CMK (cell line): Measurements from ENCODE around the gene DEPDC1.
"Not testable (repeated sequence)": the region's sequence is repeated elsewhere in the genome, so short reads cannot be mapped to it uniquely, and the experiment has no call there.

Experiments used
- DNase-seq: peaks from one replicate; pipeline ENCODE4 v3.0.0-alpha.2; 2010; ENCODE audit warnings: low read depth

Gene DEPDC1

DNA sequence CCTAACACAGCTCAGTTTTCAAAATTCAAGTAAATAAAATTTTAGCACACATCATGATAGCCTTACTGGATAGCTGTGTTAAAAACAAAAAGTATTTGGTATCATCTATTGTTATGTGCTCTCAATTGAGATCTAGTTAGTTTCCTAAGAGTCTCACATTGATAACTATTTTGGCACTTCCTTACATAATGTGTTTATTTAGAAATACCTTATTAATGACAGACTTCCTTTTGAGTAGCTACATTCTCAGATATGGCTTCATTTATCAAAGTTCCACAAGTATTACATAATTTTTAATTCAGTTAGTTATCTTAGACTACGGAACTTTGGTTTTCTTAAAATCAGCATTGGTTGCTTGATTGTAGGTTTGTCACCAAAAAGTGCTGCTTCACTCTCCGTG lies 20.3 kb downstream of the DEPDC1 start:
- not testable (repeated sequence) for DNase-seq

DNA sequence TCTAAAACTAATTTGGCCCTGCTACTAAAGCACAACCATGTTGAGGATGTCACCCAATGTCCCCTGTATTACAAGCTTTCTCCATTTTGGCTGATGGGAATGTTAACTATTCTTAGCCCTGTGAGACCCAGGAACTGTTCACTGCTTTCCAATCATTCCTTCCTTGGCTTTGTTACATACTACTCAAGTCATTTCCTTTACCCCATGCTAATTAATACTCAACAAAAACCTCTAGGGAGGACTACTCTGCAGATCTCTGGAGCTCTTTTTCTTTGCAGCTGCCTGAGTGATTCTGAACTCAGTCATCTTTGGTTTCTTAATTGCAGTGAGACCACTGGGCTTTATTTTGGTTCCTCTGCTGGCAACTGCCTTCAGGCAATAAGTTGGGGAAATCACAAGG lies 23.8 kb downstream of the DEPDC1 start:
- DNase-seq: no peak

DNA sequence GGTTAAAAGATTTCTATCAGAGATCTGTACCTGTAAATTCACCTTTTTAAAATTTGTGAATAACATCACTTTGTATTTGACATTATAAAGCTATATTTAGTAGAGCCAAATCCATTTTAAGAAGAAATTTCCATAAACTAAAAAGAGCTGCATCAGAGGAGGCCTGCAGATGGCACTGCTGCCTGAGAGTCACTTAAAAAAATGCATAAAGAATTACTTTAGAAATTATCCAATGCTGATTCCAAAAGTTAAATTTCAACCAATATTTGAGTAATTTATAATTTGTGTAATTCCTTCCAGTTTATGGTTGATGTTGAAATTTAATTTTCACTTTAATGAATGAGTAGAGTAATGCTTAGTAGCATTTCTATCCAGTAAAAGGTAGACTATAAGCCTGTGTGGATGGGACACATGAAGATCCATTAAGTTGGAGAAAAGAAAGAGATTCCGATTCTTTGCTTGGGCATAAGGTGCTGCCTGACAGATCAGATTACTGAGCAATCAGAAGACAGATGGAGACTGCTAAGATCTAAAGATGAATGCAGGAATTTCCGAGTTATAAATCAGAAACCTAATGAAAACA lies 26.4 kb downstream of the DEPDC1 start:
- no peak for DNase-seq

DNA sequence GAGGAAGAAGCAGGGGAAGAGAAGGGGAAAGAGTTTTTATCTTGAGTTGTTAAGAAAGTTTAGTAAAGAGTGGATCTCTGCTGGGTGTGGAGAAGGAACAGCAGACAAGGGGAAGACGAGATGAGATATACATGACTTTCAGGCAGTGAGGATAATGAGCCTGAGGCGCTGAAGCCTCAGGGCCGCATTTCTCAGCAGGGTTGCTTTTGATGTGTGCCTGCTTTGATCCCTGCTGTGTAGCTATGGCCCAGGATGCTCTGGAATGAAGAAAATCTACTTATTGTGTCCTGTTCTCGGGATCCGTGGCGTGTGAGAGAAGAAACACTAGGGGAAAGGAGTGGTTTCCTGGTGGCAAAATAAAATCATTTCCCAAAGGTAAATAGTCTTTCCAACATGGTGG lies 32.0 kb downstream of the DEPDC1 start:
- no peak for DNase-seq

DNA sequence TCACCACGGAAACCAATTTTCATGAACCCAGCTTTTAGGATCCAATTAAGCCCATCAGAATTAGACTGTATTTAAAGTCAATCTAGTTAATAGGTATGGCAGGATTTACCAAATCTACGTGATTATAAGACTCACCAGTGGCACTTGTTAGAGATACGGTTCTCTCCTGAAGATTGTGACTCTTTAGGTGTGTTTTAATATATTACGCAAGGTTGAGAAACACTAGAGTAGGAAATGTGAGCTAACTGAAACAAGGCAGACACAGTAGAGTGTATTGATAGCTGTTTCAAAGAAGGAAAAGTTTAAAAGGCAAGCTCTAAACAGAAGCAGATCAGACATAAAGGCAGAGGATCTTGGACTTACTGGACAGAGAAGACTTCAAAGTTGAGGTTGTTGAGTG lies 35.9 kb downstream of the DEPDC1 start:
- no peak for DNase-seq

DNA sequence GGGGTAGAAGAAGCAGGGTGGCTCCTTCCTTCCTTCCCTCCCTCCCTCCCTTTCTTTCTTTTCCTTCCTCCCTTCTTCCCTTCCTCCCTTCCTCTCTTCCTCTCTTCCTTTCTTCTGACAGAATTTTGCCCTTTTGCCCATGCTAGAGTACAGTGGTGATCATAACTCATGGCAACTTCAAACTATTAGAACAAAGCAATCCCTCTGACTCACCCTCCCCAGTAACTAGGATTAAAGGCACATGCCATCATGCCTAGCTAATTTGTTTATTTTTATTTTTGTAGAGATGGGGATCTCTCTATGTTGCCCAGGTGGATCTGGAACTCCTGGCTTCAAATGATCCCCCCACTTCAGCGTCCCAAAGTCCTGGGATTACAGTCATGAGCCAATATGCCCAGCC lies 37.1 kb downstream of the DEPDC1 start:
- no peak for DNase-seq

DNA sequence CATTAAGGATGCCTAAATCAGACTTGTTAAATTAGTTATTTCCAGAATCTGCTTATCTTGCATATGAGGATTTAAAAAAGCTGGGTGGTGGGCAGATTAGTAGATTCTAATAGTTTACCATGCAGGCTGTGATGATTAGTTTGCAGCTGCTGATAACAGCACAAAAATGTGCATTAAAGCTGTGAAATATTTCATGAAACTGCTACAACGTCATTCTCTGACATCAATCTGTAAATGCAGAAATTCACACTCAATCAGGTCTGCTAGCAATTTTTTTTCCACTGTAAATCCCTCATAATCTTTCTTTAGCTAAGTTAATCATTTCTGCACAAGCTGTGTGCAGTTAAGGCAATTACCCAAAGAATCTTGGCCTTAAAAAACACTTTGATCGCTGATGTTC lies 37.8 kb downstream of the DEPDC1 start:
- DNase-seq: no peak

DNA sequence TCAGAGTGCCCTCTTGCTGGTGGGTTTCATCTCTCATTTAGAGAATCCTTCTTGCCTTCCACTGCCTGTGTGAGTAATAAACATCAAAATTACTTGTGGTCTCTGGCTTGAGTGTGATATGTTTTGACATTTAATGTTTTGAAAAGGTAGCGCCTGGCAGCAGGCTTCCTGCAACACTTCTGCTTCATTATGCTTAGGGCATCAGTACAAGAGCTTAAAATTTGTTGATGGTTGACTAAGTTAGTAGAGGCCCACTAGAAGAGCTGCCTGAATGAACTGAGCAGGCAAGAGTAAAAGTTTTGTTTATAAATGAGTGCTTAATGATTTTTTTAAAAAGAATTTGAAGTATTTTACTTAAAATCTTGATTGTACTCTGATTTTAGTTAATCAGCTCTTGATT lies 40.7 kb downstream of the DEPDC1 start:
- DNase-seq: no peak

DNA sequence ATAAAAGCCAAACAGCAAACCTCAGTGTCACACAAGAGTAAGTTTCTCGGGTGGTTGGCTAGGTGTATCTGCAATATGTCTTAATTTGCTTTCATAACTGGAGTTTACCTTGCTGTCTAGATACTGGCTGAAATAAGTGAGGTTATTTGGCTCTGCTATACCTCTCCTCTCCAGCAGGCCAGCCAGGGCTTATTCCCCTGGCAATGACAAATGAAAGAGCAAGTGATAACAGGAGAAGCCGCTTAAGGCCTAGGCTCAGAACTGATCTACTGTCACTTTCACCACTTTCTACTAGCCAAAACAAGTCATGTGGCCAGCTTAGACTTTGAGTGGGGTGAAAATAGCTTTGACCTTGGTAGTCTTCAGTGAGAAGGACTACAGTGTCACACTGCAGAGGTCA lies 42.3 kb downstream of the DEPDC1 start:
- DNase-seq: no peak

DNA sequence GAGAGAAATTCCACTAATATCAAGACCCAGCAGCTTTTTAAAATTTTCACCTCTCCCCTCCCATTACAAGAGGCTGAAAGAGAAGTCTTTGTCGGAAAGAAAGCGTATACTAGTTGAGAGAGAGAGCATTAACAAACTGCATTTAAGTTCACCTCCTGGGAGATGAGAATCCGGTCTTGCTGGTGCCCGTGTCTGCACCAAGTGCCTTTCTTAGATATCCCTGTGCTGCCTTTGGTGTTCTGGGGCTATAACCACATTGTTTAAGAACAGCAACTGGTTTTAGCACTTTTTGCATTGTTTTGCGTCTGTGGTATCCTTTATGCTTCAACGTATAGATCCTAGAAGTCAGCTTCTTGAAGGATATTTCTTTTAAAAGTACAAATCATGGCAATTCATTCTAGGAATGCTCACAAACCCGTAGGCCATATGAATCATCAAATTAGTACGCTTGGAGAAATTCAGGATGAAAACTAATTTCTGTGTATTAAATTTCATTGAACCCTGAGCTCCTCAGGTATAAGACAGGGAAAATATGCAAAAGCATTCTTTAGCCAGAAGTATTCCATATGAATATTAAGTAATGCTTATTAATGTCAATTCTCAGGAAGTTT lies 43.7 kb downstream of the DEPDC1 start:
- DNase-seq: no peak

DNA sequence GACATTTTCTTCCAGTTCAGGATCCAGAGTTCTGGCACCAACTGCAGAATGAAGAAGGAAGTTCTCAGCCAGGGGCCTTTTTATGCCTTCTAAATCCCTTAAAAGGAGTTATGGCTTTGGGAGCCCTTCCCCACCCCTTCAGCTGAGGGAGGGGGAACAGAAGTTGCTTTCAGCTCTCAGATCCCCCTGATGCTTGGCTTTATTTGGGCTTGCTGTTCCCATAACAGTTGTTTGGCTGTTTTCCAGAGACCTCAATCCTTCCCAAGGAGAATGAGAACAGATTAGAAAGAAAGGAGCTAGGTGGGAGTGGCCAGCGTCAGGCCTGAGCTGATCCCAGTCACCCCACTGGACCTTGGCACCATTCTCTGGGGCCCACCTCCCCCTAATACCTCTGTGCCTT lies 47.0 kb downstream of the DEPDC1 start, which contains the start of gene RPE65:
TSS of gene RPE65 (minus strand) at position 54 of the 400 bp plus-strand sequence. CDS start at position 5, 49 bp downstream.
- DNase-seq: no peak

DNA sequence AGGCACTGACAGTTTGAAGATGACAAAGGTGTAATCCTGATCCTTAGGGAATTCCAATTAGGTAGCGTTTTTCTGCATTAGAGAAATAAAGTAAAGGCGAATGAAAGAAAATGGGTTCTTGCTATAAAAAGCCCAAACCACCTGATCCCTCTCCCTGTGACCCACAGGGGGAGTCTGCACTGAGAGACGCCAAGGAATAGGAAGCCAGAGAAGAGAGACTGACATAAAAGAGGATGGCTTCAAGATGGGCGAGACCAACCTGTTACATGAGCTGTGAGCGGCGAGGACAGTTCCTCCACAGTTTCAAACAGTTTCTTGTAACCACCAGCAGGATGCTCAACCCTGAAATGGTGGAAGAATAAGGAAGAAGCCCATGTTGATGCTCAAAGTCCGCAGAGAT lies 48.5 kb downstream of the DEPDC1 start:
- no peak for DNase-seq

DNA sequence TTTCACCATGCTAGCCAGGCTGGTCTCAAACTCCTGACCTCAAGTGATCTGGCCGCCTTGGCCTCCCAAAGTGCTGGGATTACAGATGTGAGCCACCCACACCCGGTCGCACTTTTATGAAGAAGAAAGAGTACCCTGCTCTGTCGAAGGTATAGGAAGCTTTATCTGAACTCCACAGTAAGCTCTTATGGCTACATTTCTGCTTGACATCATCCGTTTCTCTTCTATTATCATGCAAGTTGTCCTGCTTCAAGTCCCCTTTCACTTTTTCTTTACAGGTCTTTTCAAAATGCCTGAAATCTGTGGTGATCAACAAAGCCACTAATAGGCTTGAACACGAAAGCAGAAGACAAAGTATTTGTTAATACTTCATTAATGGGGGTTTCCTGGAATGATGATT lies 51.2 kb downstream of the DEPDC1 start:
- no peak for DNase-seq

DNA sequence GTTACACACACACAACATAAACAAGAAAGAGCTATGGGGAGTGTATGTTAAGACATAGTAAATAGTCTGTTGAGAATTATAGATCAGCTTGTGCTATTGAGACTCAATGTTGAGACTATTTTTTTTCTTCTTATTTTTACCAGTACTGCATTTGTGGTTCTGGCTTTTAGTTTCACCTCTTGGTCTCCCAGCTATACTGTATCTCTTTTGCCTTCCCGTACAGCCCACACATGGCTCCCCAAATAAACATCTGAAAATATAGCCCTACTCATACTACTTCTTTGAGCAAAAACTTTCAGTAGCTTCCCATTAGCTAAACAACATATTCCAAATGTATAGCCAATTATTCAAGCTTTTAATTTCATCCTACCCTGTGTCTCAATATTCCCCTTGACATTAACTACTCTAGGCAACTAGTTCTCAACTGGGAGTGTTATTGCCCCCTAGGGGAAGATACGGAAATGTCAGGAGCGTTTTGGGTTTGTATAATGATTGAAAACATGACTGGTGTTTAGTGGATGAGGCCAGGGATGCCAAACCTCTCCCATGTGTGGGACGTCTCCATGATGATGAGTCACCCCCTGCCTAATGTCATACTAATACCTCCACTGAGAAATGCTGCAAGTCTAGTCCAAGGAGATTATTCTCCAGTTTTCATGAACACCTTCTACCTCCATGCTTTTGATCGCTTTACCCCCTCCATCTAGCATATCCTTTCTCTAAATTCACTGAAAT lies 53.9 kb downstream of the DEPDC1 start:
- peak; percentile 8 for DNase-seq

DNA sequence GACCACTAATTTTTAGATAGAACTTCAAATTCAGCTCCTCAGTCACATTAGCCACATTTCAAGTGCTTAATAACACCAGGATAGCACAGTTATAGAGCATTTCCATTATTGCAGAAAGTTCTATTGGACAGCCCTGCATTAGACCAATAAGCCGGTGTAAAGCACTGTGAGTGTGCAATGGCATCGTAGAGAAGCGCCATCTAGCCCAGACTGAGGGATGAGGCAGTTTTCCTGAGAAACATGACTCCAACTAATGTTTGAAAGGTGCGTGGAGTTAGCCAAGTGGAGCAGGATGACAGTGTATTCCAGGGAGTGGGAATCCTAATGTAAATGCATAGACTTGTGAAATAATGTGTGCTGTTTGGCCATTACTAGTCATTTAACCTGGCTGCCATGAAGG lies 54.9 kb downstream of the DEPDC1 start:
- no peak for DNase-seq

DNA sequence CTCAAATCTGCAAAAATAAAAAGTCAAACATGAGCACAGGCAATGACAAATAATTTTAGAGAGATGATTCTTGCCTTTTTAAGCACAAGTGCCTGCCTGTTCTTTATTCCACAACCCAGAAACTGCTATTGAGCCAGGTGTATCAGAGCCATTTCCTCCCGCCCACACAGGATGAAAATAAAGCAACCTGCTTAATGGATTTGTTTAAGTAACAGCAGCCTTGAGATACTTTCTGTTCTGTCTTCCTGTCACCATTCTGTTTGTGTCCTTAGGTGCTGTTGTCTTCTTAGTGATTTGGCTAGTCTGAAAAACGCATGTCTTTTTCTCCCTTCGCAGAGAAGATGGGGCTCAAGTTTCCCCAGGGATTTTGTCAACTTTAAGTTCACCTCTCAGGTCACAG lies 58.6 kb downstream of the DEPDC1 start:
- DNase-seq: no peak

DNA sequence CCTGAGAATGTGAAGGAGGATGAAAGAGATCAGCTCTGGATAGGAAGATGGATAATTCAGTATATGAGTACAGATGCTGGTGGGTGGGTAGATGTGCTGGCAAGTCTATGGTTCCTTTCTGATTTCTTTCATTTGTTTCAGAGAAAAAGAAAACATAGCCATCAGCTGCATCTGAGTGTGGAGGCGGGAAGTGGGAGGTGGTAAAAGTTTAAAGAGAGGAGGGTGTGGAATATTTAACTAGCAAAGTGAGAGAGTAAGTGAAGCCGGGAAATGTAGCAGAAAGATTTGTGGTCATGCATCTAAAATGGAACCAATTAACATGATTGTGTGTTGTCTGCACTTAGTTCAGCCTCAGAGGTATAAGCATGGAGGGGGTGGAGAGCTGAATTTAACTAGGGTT lies 63.5 kb downstream of the DEPDC1 start:
- no peak for DNase-seq

DNA sequence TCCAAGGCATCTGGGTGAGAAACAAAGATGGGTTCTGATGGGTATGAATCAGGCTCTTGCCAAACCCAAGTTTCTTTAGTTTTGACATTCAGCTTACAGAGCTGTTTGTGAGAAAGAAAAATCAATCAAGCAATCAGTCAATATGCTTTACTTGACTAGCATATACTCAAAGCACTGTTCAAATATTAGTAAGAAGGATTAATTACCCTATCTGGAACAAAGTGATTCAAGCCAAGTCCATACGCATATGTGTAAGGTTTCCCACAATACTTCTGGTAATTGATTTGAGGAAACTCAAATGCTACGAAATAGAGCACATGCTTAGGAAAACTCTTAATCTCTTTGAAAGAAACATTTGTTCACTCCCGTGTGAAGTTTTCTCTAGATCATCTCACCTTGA lies 65.8 kb downstream of the DEPDC1 start:
- DNase-seq: no peak

DNA sequence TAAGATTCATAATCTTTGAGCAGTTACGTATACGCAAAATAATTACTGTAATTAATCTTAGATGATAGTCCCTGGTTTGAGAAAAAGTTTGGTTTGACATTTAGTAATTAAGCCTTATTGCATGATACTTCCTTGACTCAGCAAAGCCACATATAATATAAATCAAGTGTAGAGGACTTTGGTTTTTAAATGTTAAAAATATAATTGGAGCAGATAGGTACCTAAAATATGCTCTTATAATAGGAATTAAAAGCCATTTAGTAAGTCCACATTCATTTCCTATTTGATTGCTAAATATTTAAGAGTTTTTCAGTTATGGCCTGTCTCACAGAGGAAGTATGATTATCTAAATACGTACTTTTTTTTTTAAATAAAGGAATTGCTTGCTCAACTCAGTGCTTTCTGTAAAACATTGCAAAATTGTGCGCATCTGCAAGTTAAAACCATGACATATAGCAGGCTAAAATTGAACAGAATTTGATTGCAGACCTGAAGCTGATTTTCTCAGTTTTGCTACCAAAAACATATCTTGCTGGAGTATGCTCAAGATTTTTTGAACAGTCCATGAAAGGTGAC lies 67.6 kb downstream of the DEPDC1 start:
- DNase-seq: no peak

DNA sequence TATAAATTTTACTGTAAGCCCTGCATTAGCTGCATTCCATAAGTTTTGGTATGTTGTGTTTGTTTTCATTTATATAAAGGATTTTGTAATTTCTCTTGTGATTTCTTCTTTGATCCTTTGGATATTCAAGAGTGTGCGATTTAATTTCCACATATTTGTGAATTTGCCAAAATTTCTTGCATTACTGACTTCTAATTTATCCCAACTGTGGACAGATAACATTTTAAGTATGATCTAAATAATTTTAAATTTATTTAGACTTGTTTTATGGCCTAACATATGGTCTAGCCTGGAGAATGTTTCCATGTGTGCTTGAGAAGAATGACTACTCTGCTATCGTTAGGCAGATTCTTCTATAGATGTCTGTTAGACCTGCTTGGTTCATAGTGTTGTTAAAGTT lies 70.3 kb downstream of the DEPDC1 start:
- DNase-seq: no peak
